Fibroblast of skin of back (primary cell): Measurements from ENCODE around the gene SULT1C2.

ENCODE experiments used
- DNase-seq: peaks from one replicate; pipeline ENCODE4 v3.0.0-alpha.2; 2013

SULT1C2 gene

DNA sequence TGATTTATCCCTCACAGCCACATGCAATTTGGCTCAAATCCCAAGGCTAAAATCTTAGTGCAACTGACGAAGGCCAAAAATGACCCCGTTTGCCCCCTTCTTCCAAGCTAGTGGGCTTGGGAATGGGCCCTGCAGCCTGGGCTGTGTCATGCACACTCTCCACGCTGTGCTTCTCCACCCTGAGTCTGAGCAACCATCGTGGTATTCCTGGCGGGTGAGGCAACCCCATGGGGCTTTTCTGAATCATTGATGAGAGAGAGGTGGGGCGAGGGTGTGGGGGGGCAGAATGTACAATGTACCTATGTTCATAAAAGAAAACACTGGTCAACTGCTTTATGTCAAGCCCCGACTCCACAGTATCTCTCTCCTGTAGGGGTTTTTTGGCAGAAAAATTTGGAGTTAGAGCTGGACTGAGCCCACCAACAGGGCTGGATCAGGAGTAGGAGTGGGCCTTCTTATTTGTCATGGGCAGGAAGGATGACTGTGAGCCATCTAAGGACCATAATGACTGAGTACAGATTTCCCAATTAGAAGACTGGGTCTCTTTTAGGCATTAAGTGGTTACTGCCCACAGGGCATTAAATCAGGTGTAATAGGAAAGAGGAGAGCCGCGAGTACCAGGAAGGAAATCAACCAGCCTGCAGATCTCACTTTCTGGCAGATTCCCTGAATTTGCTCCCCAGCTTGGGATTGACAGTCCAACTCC, 8.9 kb downstream of the SULT1C2 start:
- DNase-seq, result peak; percentile 79

GRCh38 chr2:108301558-108301957, 12.9 kb downstream of the SULT1C2 start:
- no peak for DNase-seq

GRCh38 chr2:108304975-108305374, 16.3 kb downstream of the SULT1C2 start:
- DNase-seq, result no peak

GRCh38 chr2:108305901-108306300, 17.2 kb downstream of the SULT1C2 start:
- no peak for DNase-seq

DNA sequence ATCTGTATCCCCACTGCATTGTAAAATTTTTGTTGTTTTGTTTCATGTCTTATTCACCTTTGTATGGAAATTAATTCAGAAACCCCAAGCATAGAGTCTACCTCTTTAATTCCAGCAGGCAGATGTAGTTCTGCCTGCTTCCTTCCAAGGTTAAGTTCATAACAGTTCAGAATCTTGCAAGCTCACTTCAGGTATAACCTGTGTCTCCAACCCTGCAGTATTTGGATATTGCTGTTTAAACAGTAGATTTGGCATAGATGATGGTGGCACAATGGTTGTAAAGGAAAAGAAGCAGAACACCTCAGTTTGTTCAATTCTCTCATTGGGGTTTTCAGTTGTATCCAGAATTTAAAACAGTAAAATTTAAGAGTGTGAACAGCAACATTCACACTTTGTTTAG, 21.2 kb downstream of the SULT1C2 start:
- DNase-seq, result no peak

GRCh38 chr2:108314586-108315296, 26.0 kb downstream of the SULT1C2 start:
- DNase-seq, result no peak

GRCh38 chr2:108315444-108315934, 26.8 kb downstream of the SULT1C2 start:
- peak; percentile 22 for DNase-seq

GRCh38 chr2:108316033-108316432, 27.3 kb downstream of the SULT1C2 start:
- DNase-seq, result no peak

DNA sequence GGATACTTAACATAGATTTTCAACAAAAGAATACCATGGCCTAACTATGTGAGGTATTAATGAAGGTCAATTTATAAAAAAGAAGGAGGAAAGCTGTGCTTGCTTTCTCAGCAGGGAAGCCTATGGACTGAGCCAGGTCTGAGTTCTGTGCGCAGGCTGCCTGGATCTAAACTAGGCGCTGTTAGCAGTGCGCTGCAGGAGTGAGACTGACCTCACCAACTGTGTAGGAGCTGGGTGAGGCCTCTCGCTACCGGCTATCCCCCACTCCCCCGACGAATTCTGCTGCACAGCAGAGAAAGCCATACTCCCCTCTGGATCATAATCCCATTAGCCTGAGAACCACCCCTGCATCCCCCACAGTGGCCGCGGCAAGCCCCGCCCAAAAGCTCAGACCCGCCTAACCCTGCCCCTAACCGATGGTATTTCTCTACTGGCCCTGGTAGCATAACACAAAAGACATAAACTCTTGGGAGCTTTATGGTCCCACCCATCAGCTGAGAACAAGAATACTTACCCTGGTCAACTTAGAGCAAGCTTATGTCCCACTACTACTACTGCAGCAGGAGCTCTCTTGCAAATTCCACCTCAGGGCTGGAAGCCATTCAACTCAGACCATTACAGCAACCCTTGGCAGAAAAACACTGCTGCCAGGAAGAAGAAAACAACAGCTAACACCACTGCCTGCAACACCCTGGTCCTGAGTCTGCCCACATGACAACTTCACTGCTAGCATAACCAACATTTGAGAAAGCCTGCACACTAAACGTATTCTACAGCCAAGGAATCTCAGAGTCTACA, 28.0 kb downstream of the SULT1C2 start:
- no peak for DNase-seq

DNA sequence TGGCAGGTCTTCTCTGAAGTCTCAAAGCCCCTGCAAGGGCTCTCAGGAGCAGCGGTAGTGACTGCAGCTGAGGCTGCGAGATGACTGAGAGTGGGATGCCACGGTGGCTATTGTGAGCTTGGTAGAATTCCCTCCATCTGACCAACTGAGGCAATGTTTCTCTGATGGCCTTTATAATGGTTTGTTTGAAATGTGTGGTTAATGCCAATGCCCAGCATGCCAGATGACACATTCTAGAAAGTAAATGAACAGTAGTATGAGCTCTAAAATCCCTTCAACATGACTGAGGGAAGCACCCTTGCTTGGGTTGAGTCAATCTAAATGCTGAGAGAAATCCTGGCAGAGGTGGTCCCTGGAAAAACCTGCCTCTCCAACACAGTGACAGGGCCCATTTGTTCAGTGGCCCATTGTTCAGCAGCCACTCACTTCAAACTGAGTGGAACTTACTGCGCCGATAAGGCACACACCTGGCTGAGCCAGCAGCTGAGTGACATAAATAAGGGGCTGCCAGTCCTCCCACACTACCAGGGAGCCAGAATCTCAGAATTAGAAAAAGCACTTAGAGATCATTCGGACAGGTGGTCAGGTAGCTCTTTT, 31.7 kb downstream of the SULT1C2 start:
- no peak for DNase-seq

- DNase-seq, result peak; percentile 75
Observed at GRCh38 chr2:108323619-108324018, 34.9 kb downstream of the SULT1C2 start.

- DNase-seq, result peak; percentile 81
Observed at GRCh38 chr2:108324531-108325255, 36.0 kb downstream of the SULT1C2 start.

- DNase-seq, result peak; percentile 34
Observed at GRCh38 chr2:108325756-108326155, 37.1 kb downstream of the SULT1C2 start.

GRCh38 chr2:108329771-108330170, 41.1 kb downstream of the SULT1C2 start:
- no peak for DNase-seq

DNA sequence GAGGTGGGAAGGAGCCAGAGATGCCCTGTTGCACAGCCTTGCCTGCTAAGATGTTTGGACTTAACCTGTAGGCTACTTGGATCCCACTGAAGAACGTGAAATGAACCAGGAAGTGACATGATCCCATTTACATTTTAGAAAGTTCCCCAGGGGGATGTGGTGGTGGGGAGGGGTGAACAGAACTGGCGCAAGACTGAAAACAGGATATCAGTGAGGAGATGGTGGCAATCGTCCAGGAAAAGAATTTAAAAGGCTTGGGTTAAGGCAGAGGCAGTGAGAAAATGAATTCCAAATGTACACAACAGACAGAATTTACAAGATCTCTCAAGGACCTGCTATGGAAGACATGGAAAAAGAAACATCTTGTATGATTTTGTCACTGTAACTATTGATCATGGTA, 42.3 kb downstream of the SULT1C2 start:
- peak; percentile 70 for DNase-seq

- DNase-seq, result no peak
Observed at GRCh38 chr2:108345951-108346350, 57.3 kb downstream of the SULT1C2 start.

- DNase-seq, result no peak
Observed at GRCh38 chr2:108346827-108347226, 58.1 kb downstream of the SULT1C2 start.

DNA sequence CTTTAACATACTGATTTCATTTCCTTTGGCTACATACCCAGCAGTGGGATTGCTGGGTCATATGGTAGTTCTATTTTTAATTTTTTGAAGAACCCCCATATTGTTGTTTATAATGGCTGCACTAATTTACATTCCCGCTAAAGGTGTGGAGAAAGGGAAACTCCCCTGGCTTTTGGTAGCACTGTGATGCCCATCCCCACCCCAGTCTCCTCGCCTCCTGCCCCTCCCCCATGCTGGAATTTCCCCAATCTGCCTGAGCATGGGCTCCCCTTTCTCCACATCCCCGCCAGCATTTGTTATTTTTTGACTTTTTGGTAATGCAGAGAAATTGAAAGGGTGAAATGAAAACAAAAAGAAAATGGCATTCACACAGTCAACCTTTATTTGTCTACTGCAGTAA, 59.1 kb downstream of the SULT1C2 start:
- no peak for DNase-seq

GRCh38 chr2:108348816-108349570, 60.3 kb downstream of the SULT1C2 start:
- no peak for DNase-seq

- no peak for DNase-seq
Observed at GRCh38 chr2:108349571-108349928, 60.9 kb downstream of the SULT1C2 start.

DNA sequence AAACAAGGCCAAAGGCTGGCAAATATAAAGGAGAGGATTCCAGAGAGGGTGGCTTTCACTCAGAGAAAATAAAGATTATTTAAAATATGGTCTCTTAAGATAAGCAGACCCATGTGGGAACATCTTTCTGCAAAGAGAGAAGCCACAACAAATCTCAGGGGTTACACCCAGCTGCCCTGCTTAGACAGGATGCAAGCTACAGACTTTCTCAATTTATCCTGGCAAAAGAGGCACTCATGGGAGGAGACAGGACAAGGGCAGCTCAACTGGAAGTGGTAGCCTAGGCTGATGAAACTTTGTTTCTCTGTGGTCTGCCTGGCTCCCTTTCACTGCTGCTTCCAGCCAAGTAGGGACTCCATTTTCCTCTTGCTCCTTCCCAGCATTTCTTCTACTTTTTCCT, 63.2 kb downstream of the SULT1C2 start:
- DNase-seq, result peak; percentile 32
